Colonic mucosa (tissue), 4 donors: ENCODE data around the gene NLRC3. TPM values are rescaled to one million over a fixed set of nuclear protein-coding genes. Genes with fewer than 3 reads are reported as not detected.

Experiments
- DNase-seq: peaks from one replicate; pipeline ENCODE4 v3.0.0-alpha.2; 2020
- H3K27ac ChIP-seq: fragments of 200-600 bp; one replicate; pipeline ENCODE4 v1.8.0; 2021
- H3K27me3 ChIP-seq: fragments of 200-600 bp; one replicate; pipeline ENCODE4 v1.8.0; 2021
- H3K36me3 ChIP-seq: fragments of 200-600 bp; one replicate; pipeline ENCODE4 v1.8.0; 2021
- H3K4me1 ChIP-seq: fragments of 200-600 bp; one replicate; pipeline ENCODE4 v1.8.0; 2021; ENCODE audit warnings: mild to moderate bottlenecking
- H3K4me3 ChIP-seq: fragments of 200-600 bp; one replicate; pipeline ENCODE4 v1.8.0; 2021
- H3K9ac ChIP-seq, 2 donors: one replicate each; pipeline ENCODE4 v1.7.0; 2013; ENCODE audit warnings: control low read depth in 2 of 2, low read depth in 2 of 2, low read length in 2 of 2
- H3K9me3 ChIP-seq: fragments of 200-600 bp; one replicate; pipeline ENCODE4 v1.8.0; 2021
- CTCF ChIP-seq: fragments of 200-600 bp; IDR thresholded peaks from one replicate; pipeline ENCODE4 v1.8.0; 2022; ENCODE audit warnings: antibody characterized with exemption, mild to moderate bottlenecking
- intact Hi-C: fragments of 100-400 bp; cut with DNase I; formaldehyde crosslinking; loops from one replicate; pipeline ENCODE4 v1.14.1; 2022
- total RNA-seq, 2 donors: library from RNA; stranded (reverse); fragmentation: NEBNext Ultra II Directional in 1 of 2; extraction: Animal tissue kit (Norgen Biotek cat#: 25700) in 1 of 2; gene quantifications; one replicate each; pipeline ENCODE4 v1.2.1, GENCODE V29; 2021
- donor health status: healthy.
- donor health status: DM: no; HTN: no; CAD: no.
- donor health status: DM: no; HTN: no; CAD: no.

Gene NLRC3
- total RNA-seq, 2 donors from 2014 or later, result 0.93 to 2.0 TPM

GRCh38 chr16:3519581-3519980 lies 57.6 kb downstream of the NLRC3 start:
- H3K27ac ChIP-seq, result no peak overlapping the region
- no peaks in the 10 kb centered on the region for H3K36me3 ChIP-seq
- DNase-seq, result no peak
- no peak overlapping the region for H3K9ac ChIP-seq
- H3K4me3 ChIP-seq, result no peak overlapping the region
- no peaks in the 10 kb centered on the region for H3K27me3 ChIP-seq
- no peaks in the 10 kb centered on the region for H3K9me3 ChIP-seq
- no peak for TF ChIP-seq CTCF
- intact Hi-C loops, result no loop called here
- no peaks in the 10 kb centered on the region for H3K4me1 ChIP-seq

GRCh38 chr16:3518986-3519348 lies 58.2 kb downstream of the NLRC3 start:
- Histone ChIP-seq H3K9ac (no peak overlapping the region), H3K27me3 (no peaks in the 10 kb centered on the region), H3K36me3 (no peaks in the 10 kb centered on the region), H3K4me1 (no peaks in the 10 kb centered on the region), H3K9me3 (no peaks in the 10 kb centered on the region), H3K4me3 (no peak overlapping the region), H3K27ac (no peak overlapping the region)
- intact Hi-C loops, result no loop called here
- no peak for TF ChIP-seq CTCF
- no peak for DNase-seq

GRCh38 chr16:3518292-3518985 lies 58.8 kb downstream of the NLRC3 start:
- intact Hi-C loops, result no loop called here
- no peak overlapping the region for H3K27ac ChIP-seq

GRCh38 chr16:3515897-3516296 lies 61.3 kb downstream of the NLRC3 start:
- no peaks in the 10 kb centered on the region for H3K36me3 ChIP-seq
- no peak overlapping the region for H3K9ac ChIP-seq
- H3K4me1 ChIP-seq, result no peaks in the 10 kb centered on the region
- DNase-seq, result no peak
- intact Hi-C loops, result no loop called here
- no peaks in the 10 kb centered on the region for H3K9me3 ChIP-seq
- no peak overlapping the region for H3K27ac ChIP-seq
- TF ChIP-seq CTCF, result no peak
- no peaks in the 10 kb centered on the region for H3K27me3 ChIP-seq
- no peak overlapping the region for H3K4me3 ChIP-seq

More at GRCh38 chr16:3518292-3518985, 58.8 kb downstream of the NLRC3 start:
- TF ChIP-seq CTCF, result no peak
- DNase-seq, result no peak
- H3K4me3 ChIP-seq, result no peak overlapping the region
- no peak overlapping the region for H3K9ac ChIP-seq
- H3K9me3 ChIP-seq, result no peaks in the 10 kb centered on the region
- H3K36me3 ChIP-seq, result no peaks in the 10 kb centered on the region
- no peaks in the 10 kb centered on the region for H3K27me3 ChIP-seq
- no peaks in the 10 kb centered on the region for H3K4me1 ChIP-seq

GRCh38 chr16:3514621-3515020 lies 62.6 kb downstream of the NLRC3 start:
- Histone ChIP-seq H3K27me3 (no peaks in the 10 kb centered on the region), H3K36me3 (no peaks in the 10 kb centered on the region), H3K9ac (no peak overlapping the region), H3K4me1 (no peaks in the 10 kb centered on the region), H3K9me3 (no peaks in the 10 kb centered on the region), H3K4me3 (no peak overlapping the region), H3K27ac (no peak overlapping the region)
- intact Hi-C loops, result no loop called here
- DNase-seq, result no peak
- TF ChIP-seq CTCF, result no peak
